SU-DHL-6 (cell line): ENCODE measurements around the gene SUV39H1.

Source experiments
- H2AFZ ChIP-seq: fragments of 200-600 bp; sonication (generic); 2 replicates; pipeline ENCODE4 v1.6.1; 2014; ENCODE audit warnings: low read depth, mild to moderate bottlenecking, moderate library complexity, mixed read lengths, antibody characterized with exemption, low read length; ENCODE audit not compliant: severe bottlenecking
- H3F3A ChIP-seq: fragments of 200-600 bp; shearing (Covaris generic); 2 replicates; pipeline ENCODE4 v1.6.0; 2016; ENCODE audit warnings: antibody characterized with exemption, mild to moderate bottlenecking; ENCODE audit not compliant: insufficient read depth
- H3K27ac ChIP-seq: fragments of 200-600 bp; sonication (generic); 2 replicates; pipeline ENCODE4 v1.5.1; 2016; ENCODE audit warnings: low read depth, mild to moderate bottlenecking, low read length, moderate library complexity, mixed read lengths
- H3K27me3 ChIP-seq: fragments of 200-600 bp; sonication (generic), shearing (Covaris generic); 2 replicates; pipeline ENCODE4 v1.6.0; 2014; ENCODE audit warnings: mild to moderate bottlenecking, low read length
- H3K36me3 ChIP-seq: fragments of 200-600 bp; sonication (generic); 2 replicates; pipeline ENCODE4 v1.6.1; 2014; ENCODE audit warnings: mild to moderate bottlenecking, low read length, mixed read lengths
- H3K4me2 ChIP-seq: fragments of 300-600, 200-600 bp; shearing (Covaris generic), sonication (generic); 2 replicates; pipeline ENCODE4 v1.6.0; 2014; ENCODE audit warnings: low read length, low read depth, mild to moderate bottlenecking; ENCODE audit not compliant: poor library complexity, severe bottlenecking
- H3K4me3 ChIP-seq: fragments of 200-600 bp; sonication (generic); 2 replicates; pipeline ENCODE4 v1.5.1; 2014; ENCODE audit warnings: antibody characterized with exemption, low read length, mild to moderate bottlenecking, mixed read lengths; ENCODE audit not compliant: insufficient read depth, poor library complexity, severe bottlenecking
- H3K79me2 ChIP-seq: fragments of 200-600 bp; sonication (generic); 2 replicates; pipeline ENCODE4 v1.6.1; 2014; ENCODE audit warnings: mild to moderate bottlenecking, low read length, moderate library complexity; ENCODE audit not compliant: insufficient read depth
- H3K9ac ChIP-seq: fragments of 200-600 bp; sonication (generic); 2 replicates; pipeline ENCODE4 v1.7.0; 2014; ENCODE audit warnings: mild to moderate bottlenecking, low read length
- H3K9me2 ChIP-seq: fragments of 200-600 bp; sonication (generic); replicated peaks from 2 replicates; pipeline ENCODE4 v1.6.1; 2014; ENCODE audit warnings: low read length; ENCODE audit not compliant: insufficient read depth
- H3K9me3 ChIP-seq: fragments of 200-600 bp; sonication (generic); 2 replicates; pipeline ENCODE4 v1.6.1; 2014; ENCODE audit warnings: low read length, mixed read lengths; ENCODE audit not compliant: insufficient read depth
- H4K20me1 ChIP-seq: fragments of 200-600 bp; sonication (generic); 2 replicates; pipeline ENCODE4 v1.6.1; 2014; ENCODE audit warnings: low read depth, mild to moderate bottlenecking, antibody characterized with exemption, low read length, moderate library complexity, mixed read lengths
- CTCF ChIP-seq: fragments of 200-600 bp; sonication (generic); IDR thresholded peaks from one replicate; pipeline ENCODE4 v1.5.1; 2017; ENCODE audit warnings: antibody characterized with exemption, mild to moderate bottlenecking, low read length, moderate library complexity; ENCODE audit not compliant: insufficient read depth, poor library complexity, severe bottlenecking
- EZH2phosphoT487 ChIP-seq: fragments of 200-600 bp; sonication (generic), shearing (Covaris generic); conservative IDR thresholded peaks from 2 replicates; pipeline ENCODE4 v1.6.1; 2018; ENCODE audit warnings: mild to moderate bottlenecking, antibody characterized with exemption, low read length, moderate library complexity, mixed read lengths

The SUV39H1 gene

DNA sequence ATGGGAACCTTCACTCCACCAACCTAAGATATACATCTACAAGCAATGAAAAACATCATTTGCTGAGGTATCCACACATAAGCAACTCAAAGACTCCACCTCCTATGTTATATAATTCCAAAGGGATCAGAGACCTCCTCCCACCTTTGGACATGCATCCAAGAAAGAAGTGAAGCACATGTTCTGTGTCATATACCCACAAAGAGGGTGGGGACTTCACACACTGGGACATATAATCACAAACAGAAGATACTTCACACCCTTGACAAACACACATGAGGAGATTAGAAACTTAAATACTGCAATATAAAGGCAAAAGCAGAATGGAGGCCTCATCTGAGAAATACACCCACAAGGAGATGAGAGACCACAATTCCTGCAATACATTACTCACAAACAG, 25.4 kb downstream of the SUV39H1 start:
- Histone ChIP-seq H4K20me1 (no peaks in the 10 kb centered on the region), H3K9me2 (no peaks in the 10 kb centered on the region), H3K4me3 (no peak overlapping the region), H3K27me3 (no peaks in the 10 kb centered on the region), H3K27ac (no peak overlapping the region), H3K9me3 (no peaks in the 10 kb centered on the region), H3F3A (no peaks in the 10 kb centered on the region), H3K79me2 (no peaks in the 10 kb centered on the region), H3K9ac (no peak overlapping the region), H3K36me3 (no peaks in the 10 kb centered on the region), H2AFZ (no peak overlapping the region), H3K4me2 (no peak overlapping the region)
- TF ChIP-seq CTCF (no peak), EZH2phosphoT487 (no peak)

DNA sequence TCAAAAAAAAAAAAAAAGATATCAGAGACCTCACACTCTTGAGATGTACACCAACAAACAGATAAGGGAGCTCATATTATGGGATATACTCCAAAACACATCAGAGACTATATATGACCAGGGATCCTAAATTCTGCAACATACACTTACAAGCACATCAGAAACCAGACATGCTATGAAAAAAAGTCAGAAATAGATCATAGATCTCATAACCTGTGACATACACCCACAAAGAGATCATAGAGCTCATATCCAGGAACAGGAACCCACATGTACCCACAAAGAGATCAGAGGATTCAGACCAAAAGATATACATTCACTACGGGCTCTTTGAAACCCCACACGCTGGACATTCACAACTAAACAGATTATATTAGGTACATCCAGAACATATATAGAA, 30.1 kb downstream of the SUV39H1 start:
- H4K20me1 ChIP-seq: no peaks in the 10 kb centered on the region
- no peaks in the 10 kb centered on the region for H3K9me2 ChIP-seq
- no peaks in the 10 kb centered on the region for H3K27me3 ChIP-seq
- no peak overlapping the region for H3K4me3 ChIP-seq
- H3F3A ChIP-seq: no peaks in the 10 kb centered on the region
- H3K79me2 ChIP-seq: no peaks in the 10 kb centered on the region; the same call in 1 of the 2 replicates
- no peaks in the 10 kb centered on the region for H3K9me3 ChIP-seq
- no peak overlapping the region for H3K27ac ChIP-seq
- no peak overlapping the region for H2AFZ ChIP-seq
- H3K36me3 ChIP-seq: no peaks in the 10 kb centered on the region
- no peak overlapping the region for H3K9ac ChIP-seq
- TF ChIP-seq EZH2phosphoT487: no peak
- no peak for TF ChIP-seq CTCF
- no peak overlapping the region for H3K4me2 ChIP-seq

- no peaks in the 10 kb centered on the region; the same call in 1 of the 2 replicates for H3K79me2 ChIP-seq
- TF ChIP-seq EZH2phosphoT487 (no peak), CTCF (no peak)
- no peaks in the 10 kb centered on the region for H3F3A ChIP-seq
- H3K36me3 ChIP-seq: no peaks in the 10 kb centered on the region
- H2AFZ ChIP-seq: no peak overlapping the region
- H3K9me2 ChIP-seq: no peaks in the 10 kb centered on the region
- H4K20me1 ChIP-seq: no peaks in the 10 kb centered on the region
- no peak overlapping the region for H3K9ac ChIP-seq
- H3K4me3 ChIP-seq: no peak overlapping the region
- no peaks in the 10 kb centered on the region for H3K9me3 ChIP-seq
- H3K27ac ChIP-seq: no peak overlapping the region
- H3K4me2 ChIP-seq: no peak overlapping the region
- H3K27me3 ChIP-seq: no peaks in the 10 kb centered on the region
Observed at GRCh38 chrX:48728653-48729052, 32.1 kb downstream of the SUV39H1 start.

- H4K20me1 ChIP-seq: no peaks in the 10 kb centered on the region
- H3F3A ChIP-seq: no peaks in the 10 kb centered on the region
- H3K9ac ChIP-seq: peak overlapping the region; percentile 56
- TF ChIP-seq EZH2phosphoT487 (no peak), CTCF (no peak)
- no peaks in the 10 kb centered on the region for H3K79me2 ChIP-seq
- H3K27ac ChIP-seq: peak overlapping the region; percentile 40
- peak overlapping the region; percentile 77 for H2AFZ ChIP-seq
- no peaks in the 10 kb centered on the region for H3K27me3 ChIP-seq
- H3K9me2 ChIP-seq: no peaks in the 10 kb centered on the region
- H3K4me3 ChIP-seq: peak overlapping the region; percentile 53
- H3K9me3 ChIP-seq: no peaks in the 10 kb centered on the region
- no peaks in the 10 kb centered on the region for H3K36me3 ChIP-seq
- H3K4me2 ChIP-seq: peak overlapping the region; percentile 76
Observed at GRCh38 chrX:48736303-48736702, 39.8 kb downstream of the SUV39H1 start.
